Measurements from ENCODE around the gene ARL8A. TPM values are rescaled to one million over a fixed set of nuclear protein-coding genes. Genes with fewer than 3 reads are reported as not detected.

The ARL8A gene
- total and polyA plus RNA-seq, 2 of the 4 experiments (the other 2 are of a cell fraction): 18.1 to 30.7 TPM

GRCh38 chr1:202104073-202104472 lies 40.5 kb downstream of the ARL8A start:
- in situ Hi-C loops (cut with MboI; ENCODE audit: low sequenced_read_pairs): no loop called here
- Histone ChIP-seq H4K20me1 (ENCODE audit: insufficient read depth, low read length) (no peaks in the 10 kb centered on the region), H2BK120ac (ENCODE audit: low read depth, low read length) (no peak overlapping the region), H2BK5ac (ENCODE audit: low read depth, low read length, poor library complexity, severe bottlenecking) (no peak overlapping the region), H4K5ac (ENCODE audit: low read depth, low read length) (no peak overlapping the region), H3K27me3 (ENCODE audit: control insufficient read depth, insufficient read depth, low read length) (no peaks in the 10 kb centered on the region; the same call in 1 of the 2 replicates), H2BK20ac (ENCODE audit: low read depth, low read length) (no peak overlapping the region), H2BK15ac (ENCODE audit: low read depth, low read length) (no peak overlapping the region), H3K4me2 (ENCODE audit: low read depth, low read length) (no peak overlapping the region), H4K91ac (ENCODE audit: insufficient read depth, low read depth, low read length) (no peak overlapping the region), H3K9me3 (ENCODE audit: control insufficient read depth, insufficient read depth, low read length) (no peaks in the 10 kb centered on the region), H3K4ac (ENCODE audit: low read depth, low read length) (no peak overlapping the region), H4K8ac (ENCODE audit: low read depth in 2 of 2, low read length in 2 of 2) (no peak overlapping the region), H3K27ac (ENCODE audit: insufficient read depth, low read length) (no peak overlapping the region), H3K79me1 (ENCODE audit: low read depth in 1 of 2, low read length in 2 of 2) (no peaks in the 10 kb centered on the region), H3K18ac (ENCODE audit: low read depth, low read length) (no peak overlapping the region), H3K23ac (ENCODE audit: low read depth, low read length) (no peak overlapping the region), H3K36me3 (ENCODE audit: control insufficient read depth, insufficient read depth, low read length) (no peaks in the 10 kb centered on the region), H3K14ac (replicated peaks; ENCODE audit: low read depth, low read length) (no peak overlapping the region), H2AFZ (replicated peaks; ENCODE audit: low read length, poor library complexity) (no peak overlapping the region), H3K4me3 (ENCODE audit: insufficient read depth, low read depth, low read length) (no peak overlapping the region), H3K56ac (ENCODE audit: extremely low read depth, insufficient read depth, low read length) (no peak overlapping the region), H3K9me1 (ENCODE audit: insufficient read depth, low read length) (peaks cover 6% of the 10 kb centered on the region; the same call in 1 of the 2 replicates), H3K9ac (ENCODE audit: low read depth, low read length) (no peak overlapping the region), H2AK9ac (replicated peaks; ENCODE audit: low read depth, low read length, poor library complexity) (no peak overlapping the region), H3K4me1 (ENCODE audit: control insufficient read depth, insufficient read depth, low read length) (peaks cover 4% of the 10 kb centered on the region; the same call in 1 of the 2 replicates), H2AK5ac (ENCODE audit: low read depth, low read length) (no peak overlapping the region)
- CTCF ChIA-PET: no interaction called here
- no TSS peak for BruUV-seq (replicated peaks)
- dilution Hi-C loops (cut with HindIII; ENCODE audit: low sequenced_read_pairs, unreplicated experiment): no loop called here
- ATAC-seq (ENCODE audit: low read depth) (no peak), DNase-seq (no peak)
- TF ChIP-seq USF2 (IDR thresholded peaks at IDR 0.05; ENCODE audit: low read depth, low read length) (no peak), NFE2L2 (IDR thresholded peaks at IDR 0.05; ENCODE audit: low read depth, low read length) (no peak), RCOR1 (IDR thresholded peaks at IDR 0.05; ENCODE audit: insufficient replicate concordance, low read length) (no peak), MAFK (IDR thresholded peaks at IDR 0.05; ENCODE audit: low read depth, low read length) (no peak), SMC3 (IDR thresholded peaks at IDR 0.05; ENCODE audit: low read depth, low read length) (no peak), CTCF (conservative IDR thresholded peaks at IDR 0.05; ENCODE audit: low read depth, low read length) (no peak), RAD21 (IDR thresholded peaks at IDR 0.05; ENCODE audit: low read length) (no peak), BHLHE40 (IDR thresholded peaks at IDR 0.05; ENCODE audit: low read depth, low read length) (no peak), CEBPB (IDR thresholded peaks at IDR 0.05; ENCODE audit: low read depth, low read length) (no peak), ELK1 (IDR thresholded peaks at IDR 0.05; ENCODE audit: borderline replicate concordance, low read depth, low read length) (no peak), MAZ (IDR thresholded peaks at IDR 0.05; ENCODE audit: borderline replicate concordance, low read depth, low read length) (no peak), CHD1 (IDR thresholded peaks at IDR 0.05; ENCODE audit: low read depth, low read length) (no peak), FOS (IDR thresholded peaks at IDR 0.05; ENCODE audit: low read depth, low read length) (no peak), POLR2A (IDR thresholded peaks at IDR 0.05; ENCODE audit: low read depth, low read length) (no peak), MXI1 (IDR thresholded peaks at IDR 0.05; ENCODE audit: borderline replicate concordance, low read depth, low read length) (no peak), RFX5 (IDR thresholded peaks at IDR 0.05; ENCODE audit: low read depth, low read length) (no peak)
- intact Hi-C loops (cut with micrococcal nuclease): no loop called here
- 100% methylated on average over 1 of the region's 10 CpGs; no CpG with 5 or more reads in 1 of the 2 experiments for WGBS, 2 experiments (ENCODE audit: extremely low coverage in 2 of 2, insufficient read length in 1 of 2)
- POLR2A ChIA-PET (ENCODE audit: unreplicated experiment): no interaction called here

Measured in IMR-90 (cell line).